Airway epithelial cell (primary cell): ENCODE data around the gene ARMC6. TPM values are rescaled to one million over a fixed set of nuclear protein-coding genes. Genes with fewer than 3 reads are reported as not detected.

Experiments used
- total RNA-seq: library from RNA; depleted of rRNA; stranded (reverse); fragments of >200 nt; gene quantifications from 2 replicates; pipeline ENCODE4 v1.2.3, GENCODE V29; 2015

Gene ARMC6
- 40.5 and 41.9 TPM in 2 replicates for total RNA-seq

DNA sequence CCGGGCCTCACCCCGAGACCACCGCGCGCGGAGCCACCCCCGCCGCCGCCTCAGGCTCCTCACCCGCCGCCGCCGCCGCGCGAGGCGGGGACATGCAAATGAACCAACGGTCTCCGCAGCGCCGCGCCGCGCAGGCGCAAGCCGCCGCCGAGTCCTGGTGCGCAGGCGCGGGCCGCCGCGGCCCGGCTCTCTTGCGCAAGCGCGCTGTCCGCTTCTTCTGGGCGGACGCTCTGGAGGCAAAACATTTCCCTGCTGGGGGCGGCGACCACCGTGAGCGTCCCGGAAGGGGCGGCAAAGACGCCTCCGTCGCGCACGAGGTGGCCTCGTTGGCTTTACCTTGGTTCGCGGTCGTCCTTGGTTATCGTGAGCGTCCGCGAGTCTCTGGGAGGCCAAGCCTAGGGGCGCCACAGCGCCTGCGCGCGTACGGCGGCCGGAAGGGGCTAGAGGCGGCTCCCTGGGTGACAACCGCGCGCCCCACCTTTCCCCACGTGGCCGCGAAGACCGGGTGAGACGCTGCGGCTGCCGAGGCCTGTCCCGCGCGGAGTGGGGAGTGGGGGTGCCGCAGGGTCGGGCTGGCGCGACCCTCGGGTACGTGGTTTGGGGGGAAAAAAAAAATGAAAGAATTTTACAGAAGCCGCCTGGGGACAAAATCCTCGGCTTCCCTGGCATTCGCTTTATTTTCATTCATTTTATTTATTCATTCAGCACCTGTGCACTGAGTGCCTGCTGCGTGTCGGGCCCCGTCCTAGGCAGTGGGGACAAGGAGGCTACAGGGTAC is at the start of gene ARMC6, which contains the start of gene SUGP2:
Gene ARMC6, plus strand, starts transcription at position 178 of the 778 bp plus-strand sequence. CDS start 607 bp downstream, outside the sequence.
Gene SUGP2, minus strand, starts transcription at position 92 of the 778 bp plus-strand sequence. CDS start 2,446 bp downstream, outside the sequence.

DNA sequence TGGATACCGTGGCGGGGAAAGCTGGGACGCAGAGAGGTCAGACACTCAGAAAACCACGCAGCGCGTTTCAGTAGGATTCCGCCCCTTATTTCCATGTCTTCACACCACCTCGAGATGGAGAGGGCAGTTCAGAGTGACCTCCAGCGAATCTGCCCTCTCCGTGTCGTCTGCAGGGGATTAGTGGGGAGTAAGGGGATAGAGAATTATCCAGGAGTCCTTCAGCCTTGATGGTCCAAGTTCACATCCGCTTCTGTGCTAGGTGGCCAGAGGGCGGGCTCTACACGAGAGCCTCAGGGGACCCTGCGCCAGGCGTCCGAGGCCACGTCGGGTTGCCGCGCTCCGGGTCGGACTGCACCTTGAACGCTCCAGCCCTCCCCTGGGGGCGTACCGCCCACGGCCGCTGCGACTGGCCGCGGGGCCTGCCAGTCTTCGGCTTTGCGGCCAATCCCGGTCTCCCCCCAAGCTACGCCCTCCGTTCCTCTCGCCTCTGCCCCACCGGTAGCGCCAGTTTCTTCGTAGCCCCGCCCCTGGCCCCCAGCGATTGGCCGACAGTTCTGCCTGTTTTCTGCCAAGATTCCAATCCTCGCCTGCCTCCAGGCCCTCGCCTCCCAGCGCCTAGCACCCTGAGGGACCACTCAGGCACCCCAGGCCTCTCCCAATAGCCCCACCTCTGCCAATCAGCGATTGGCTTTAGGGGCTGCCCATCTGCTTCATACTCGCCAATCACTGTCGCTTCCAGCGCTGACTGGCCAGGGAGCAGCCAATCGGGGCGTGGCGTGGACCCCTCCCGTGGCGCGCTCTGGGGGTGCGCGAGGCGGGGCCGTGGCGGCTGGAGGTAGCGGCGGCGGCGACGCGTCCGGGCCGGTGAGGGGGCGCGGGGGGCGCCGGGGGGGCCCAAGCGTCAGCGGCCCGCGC is 30.0 kb downstream of the ARMC6 start, which contains the start of gene SLC25A42:
Gene SLC25A42, plus strand, starts transcription at position 812 of the 915 bp plus-strand sequence. CDS start 32,131 bp downstream, outside the sequence.

Other genes with a start within 250 kb of the ARMC6 start
- gene COMP, start 242.3 kb upstream of the ARMC6 start, total RNA-seq = not detected in 2 replicates
- 50.7 and 71.7 TPM in 2 replicates for gene UPF1, start 201.6 kb upstream of the ARMC6 start, total RNA-seq
- gene CERS1, start 137.4 kb upstream of the ARMC6 start, total RNA-seq = 0.56 and 1.4 TPM in 2 replicates
- 343 and 355 TPM in 2 replicates for gene COPE, start 114.2 kb upstream of the ARMC6 start, total RNA-seq
- 70.6 and 99.5 TPM in 2 replicates for gene DDX49, start 113.9 kb upstream of the ARMC6 start, total RNA-seq
- gene HOMER3, start 92.4 kb upstream of the ARMC6 start, total RNA-seq = 116 and 136 TPM in 2 replicates
- gene SUGP2, start 86 bp upstream of the ARMC6 start, total RNA-seq = 13.4 and 19.0 TPM in 2 replicates
- 4.0 and 4.9 TPM in 2 replicates for gene SLC25A42, start 30.4 kb downstream of the ARMC6 start, total RNA-seq
- 36.8 and 41.5 TPM in 2 replicates for gene TMEM161A, start 104.9 kb downstream of the ARMC6 start, total RNA-seq
- 0.93 TPM in 1 of 2 replicates, not detected in the other for gene MEF2B, start 136.7 kb downstream of the ARMC6 start, total RNA-seq
- gene BORCS8, start 158.5 kb downstream of the ARMC6 start, total RNA-seq = 13.3 and 26.2 TPM in 2 replicates
- gene RFXANK, start 158.7 kb downstream of the ARMC6 start, total RNA-seq = 73.2 and 82.3 TPM in 2 replicates
- gene NR2C2AP, start 169.8 kb downstream of the ARMC6 start, total RNA-seq = 16.4 and 20.8 TPM in 2 replicates
- gene NCAN, start 178.4 kb downstream of the ARMC6 start, total RNA-seq = not detected in 2 replicates
- not detected in 2 replicates for gene TM6SF2, start 239.7 kb downstream of the ARMC6 start, total RNA-seq